ENCODE data around the gene SNRPD3.

SNRPD3 gene

GRCh38 chr22:24567668-24568067 lies 11.9 kb downstream of the SNRPD3 start:
- no peak for DNase-seq (ENCODE audit: low read depth, low spot score)

- DNase-seq (ENCODE audit: low read depth, low spot score) = no peak
Observed at GRCh38 chr22:24571266-24571665, 15.5 kb downstream of the SNRPD3 start.

- no peak for DNase-seq (ENCODE audit: low read depth, low spot score)
Observed at GRCh38 chr22:24576778-24577177, 21.0 kb downstream of the SNRPD3 start.

DNA sequence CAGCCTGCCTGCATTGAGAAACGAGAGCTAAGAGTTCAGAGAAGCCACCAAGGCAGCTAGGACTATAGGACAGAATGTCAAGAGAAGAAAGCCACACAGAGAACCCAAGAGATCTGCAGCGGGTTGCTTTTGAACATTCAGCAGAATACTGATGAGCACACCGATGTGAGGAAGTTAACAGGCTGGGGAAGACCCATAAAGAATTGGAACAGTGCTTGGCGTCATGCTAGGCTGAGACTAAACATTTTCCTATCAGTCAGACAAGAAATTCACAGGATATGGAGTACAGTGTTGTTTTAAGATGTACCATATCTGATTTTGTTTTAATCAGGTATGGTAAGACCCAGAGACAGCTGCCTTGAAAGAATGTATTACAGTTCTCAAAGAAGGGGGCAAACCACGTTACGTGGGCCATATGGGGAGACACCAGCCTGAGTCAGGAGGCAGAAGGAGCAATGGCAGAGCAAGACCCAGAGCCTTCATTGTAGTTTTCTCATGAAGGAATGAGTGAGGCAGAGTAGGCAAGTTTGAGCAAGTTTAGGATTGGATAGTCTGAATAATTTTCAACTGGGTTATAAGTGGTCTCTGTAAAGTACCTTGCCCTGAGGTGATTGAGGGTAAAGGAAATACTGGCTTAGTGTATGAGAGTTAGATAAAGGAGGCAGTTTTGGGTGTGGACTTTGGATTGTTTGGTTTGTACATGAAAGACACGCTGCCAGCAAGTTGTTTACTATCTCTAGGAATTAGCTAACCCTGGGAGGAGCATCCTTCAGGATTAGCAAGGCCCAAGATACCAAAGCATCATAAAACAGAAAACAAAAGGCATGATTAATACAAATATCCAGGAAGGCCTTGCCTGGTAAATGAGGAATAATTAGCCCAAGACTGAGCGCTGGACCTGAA lies 22.8 kb downstream of the SNRPD3 start:
- no peak for DNase-seq (ENCODE audit: low read depth, low spot score)

DNA sequence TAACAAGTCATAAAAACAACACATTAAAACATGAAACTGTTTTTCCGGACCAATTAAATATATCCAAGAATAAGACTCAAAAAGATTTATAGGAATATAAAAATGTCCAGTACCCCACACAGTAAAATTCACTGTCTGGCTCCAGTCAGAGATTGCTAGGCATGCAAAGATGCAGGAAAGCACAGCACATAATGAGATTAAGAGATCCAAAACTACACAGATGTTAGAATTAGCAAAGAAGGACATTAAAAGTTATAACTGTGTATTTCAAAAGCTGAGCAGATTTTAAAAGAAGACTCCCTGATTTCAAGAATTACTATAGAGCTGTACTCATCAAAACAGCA lies 23.4 kb downstream of the SNRPD3 start:
- no peak for DNase-seq (ENCODE audit: low read depth, low spot score)

DNA sequence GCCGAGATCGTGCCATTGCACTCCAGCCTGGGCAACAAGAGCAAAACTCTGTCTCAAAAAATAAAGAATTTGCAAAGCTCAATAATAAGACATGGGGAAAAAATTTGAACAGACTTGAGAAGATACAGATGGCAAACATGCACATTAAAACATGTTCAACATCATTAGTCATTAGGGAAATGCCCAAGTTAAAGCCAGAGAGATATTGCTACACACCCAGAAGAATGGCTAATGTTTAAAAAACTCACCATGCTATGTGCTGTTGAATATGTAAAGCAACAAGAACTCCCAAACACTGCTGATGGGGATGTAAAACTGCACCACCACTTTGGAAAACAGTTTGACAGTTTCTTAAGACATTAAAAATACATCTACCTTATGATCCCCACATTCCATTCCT lies 24.5 kb downstream of the SNRPD3 start:
- no peak for DNase-seq (ENCODE audit: low read depth, low spot score)

- DNase-seq (ENCODE audit: low read depth, low spot score) = no peak
Observed at GRCh38 chr22:24582056-24582814, 26.4 kb downstream of the SNRPD3 start.

DNA sequence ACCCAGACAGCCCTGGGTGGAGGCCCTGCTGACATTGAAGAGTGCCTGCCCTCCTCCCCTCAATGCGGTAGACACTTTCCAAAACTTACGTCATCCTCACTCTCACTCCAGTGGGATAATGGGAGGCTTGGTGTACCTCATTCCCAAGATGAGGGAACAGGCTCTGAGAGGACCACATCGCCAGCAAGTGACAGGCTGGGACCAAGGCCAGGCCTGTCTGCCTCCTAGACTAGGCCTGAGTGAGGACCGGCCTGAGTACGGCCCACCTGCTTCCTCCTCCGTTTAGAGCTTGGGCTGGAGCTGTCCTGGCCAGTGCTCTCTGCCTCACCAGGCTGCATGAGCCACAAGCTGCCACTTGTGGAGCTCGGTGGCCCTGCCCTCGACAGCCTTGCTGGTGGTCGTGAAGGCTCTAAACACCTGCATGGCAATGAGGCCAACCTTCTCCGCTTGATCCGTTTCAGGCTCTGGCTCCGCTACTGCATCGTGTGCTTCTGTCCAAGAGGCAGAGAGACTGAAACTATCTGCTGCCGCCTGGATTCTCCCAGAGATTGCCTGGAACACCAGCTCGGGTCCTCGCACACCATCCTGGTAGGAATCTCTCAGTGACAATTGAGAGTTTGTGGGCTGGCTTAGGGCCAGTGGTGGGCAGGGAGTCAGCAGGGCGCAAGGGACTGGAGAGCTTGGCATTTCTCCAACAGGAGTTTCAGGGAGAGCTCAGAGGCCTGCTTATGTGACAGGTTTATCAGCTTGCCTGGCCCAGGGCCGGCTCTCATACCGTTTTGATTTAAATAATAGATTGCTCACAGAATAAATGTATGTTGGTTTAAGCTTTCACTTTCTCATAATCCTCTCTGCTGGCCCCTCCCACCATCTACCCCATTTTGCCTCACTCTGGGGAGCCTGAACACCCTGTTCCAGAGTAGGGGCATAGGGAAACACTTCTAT lies 27.7 kb downstream of the SNRPD3 start:
- DNase-seq (ENCODE audit: low read depth, low spot score) = no peak

- no peak for DNase-seq (ENCODE audit: low read depth, low spot score)
Observed at GRCh38 chr22:24584166-24584790, 28.5 kb downstream of the SNRPD3 start.

DNA sequence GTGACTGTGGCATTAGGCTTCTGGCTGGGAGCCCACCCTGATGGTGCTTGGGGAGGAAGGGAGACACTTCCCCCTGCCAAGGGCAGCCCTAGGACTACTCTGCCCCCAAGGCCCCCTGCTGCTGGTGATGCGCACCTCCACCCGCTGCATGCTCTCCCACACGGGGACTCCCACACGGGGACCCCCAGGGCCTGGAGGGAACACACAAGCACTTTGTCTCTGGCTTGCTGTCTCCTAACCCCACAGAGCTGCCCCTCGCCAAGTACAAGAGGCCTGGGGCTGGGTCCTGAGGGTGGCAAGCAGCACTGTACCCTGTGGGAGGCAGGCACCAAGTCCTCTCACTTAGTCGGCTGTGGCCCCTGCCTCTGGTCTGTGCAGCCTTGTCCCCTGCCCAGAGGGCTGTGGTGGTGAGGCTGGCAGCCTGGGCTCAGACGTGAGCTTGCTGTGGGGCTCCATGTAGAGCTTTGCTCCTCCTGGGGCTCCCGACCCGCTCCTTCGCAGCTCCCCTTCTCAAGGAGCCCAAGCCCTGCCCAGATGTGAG lies 29.1 kb downstream of the SNRPD3 start:
- no peak for DNase-seq (ENCODE audit: low read depth, low spot score)

DNA sequence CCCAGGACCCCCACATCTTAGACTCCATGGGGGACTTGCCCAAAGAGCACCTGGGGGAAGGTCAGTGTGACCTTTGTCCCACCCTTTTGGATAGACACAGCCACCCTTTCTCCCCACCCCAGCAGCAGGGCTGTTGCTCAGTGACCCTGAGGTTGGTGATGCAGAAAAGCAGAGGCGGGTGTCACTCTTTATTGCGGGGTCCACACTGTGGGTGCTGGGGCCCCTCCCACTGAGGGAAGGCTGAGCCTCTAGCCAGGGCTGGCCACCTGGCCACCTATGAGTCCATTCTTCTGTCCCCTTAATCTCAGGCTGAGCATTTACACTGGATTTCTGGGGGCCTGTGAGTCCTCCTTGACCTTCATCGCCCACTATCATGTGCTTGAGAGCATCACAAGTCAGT lies 29.7 kb downstream of the SNRPD3 start:
- no peak for DNase-seq (ENCODE audit: low read depth, low spot score)

GRCh38 chr22:24585927-24586546 lies 30.2 kb downstream of the SNRPD3 start:
- DNase-seq (ENCODE audit: low read depth, low spot score) = no peak

- no peak for DNase-seq (ENCODE audit: low read depth, low spot score)
Observed at GRCh38 chr22:24587251-24587650, 31.5 kb downstream of the SNRPD3 start.

DNA sequence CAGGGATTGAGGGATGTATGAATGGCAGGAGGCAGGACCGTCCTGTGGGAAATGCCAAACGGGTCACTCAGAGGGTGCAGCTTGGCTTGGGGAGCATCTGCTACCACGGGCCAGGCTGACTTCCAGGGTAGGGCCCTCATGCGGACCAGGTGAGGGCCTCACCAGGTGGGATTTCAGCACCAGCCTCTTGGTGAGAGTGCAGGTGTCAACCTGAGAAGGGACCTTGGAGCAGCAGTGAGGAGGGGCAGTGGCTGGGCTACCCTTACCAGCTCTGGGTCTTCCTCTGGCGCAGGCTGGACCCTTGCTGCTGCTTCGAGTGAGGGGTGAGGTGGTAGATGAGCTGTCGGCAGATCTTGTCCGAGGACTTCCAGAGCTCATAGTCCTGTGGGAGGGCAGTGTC lies 32.1 kb downstream of the SNRPD3 start:
- no peak for DNase-seq (ENCODE audit: low read depth, low spot score)

DNA sequence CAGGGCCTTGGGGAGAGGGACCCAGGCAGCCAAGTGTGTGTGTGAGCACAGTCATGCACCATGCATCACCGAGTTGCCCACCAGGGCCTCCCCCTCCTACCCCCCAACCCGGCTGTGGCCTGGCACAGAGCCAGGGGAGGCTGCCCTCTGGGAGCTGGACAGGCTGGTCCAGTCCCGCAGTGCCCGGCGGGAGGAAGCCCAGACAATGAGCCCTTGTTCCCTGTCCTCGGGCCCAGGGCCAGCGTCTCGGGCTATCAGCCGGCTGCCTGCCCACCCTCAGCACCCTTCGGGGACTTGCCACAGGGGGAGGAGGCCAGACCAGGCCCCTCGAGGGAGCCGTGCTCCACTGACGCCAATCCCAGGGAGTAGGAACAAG lies 32.6 kb downstream of the SNRPD3 start:
- DNase-seq (ENCODE audit: low read depth, low spot score) = no peak

GRCh38 chr22:24588757-24589481 lies 33.1 kb downstream of the SNRPD3 start:
- DNase-seq (ENCODE audit: low read depth, low spot score) = no peak

DNA sequence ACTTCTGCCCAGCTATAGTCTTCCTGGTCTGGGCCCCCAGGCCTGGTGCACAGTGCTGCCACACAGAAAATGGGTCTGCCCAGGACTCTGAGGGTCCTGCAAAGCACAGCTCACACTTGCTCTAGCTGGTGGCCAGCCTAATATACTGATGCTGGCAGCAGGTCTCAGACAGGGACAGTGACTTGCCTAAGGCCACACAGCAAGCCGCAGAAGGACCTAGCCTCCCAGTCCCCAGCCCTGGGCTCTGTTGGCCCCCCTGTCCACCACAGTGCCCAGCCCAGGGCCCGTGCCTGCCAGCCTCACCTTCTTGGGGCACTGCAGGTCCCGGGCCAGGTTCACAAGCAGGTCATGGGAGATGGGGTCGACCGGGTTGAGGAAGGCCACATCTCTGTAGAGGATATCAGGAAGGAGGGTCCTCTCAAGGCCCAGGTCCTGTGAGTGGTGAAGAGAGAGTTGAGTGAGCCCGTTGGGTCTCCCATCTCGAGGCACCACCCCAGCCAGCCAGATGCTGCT lies 33.8 kb downstream of the SNRPD3 start:
- DNase-seq (ENCODE audit: low read depth, low spot score) = no peak

DNA sequence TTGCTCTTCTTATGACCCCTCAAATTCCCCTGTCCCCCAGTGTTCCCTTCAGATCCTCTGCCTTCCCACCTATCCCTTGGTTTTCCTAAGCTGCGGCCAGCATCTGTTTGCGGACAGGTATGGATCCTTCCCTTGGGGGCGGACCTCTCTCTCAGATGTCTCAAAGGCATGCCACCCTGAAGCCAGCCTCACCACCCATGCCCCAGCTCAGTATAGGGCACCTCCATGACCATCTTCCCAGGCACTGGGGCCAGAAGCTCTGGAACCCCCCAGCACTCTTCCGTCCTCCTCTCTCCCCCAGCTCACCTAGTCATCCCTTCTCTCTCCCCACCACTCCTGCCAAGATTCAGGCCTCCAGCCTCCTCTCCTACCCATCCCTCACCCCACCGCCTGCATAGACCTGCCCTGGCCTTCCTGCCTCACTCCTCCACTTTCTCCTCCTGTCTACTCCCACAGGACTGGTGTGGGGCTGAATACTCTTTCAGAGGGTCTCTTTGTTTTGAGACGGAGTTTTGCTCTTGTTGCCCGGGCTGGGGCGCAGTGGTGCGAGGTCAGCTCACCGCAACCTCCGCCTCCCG lies 34.9 kb downstream of the SNRPD3 start:
- no peak for DNase-seq (ENCODE audit: low read depth, low spot score)

- DNase-seq (ENCODE audit: low read depth, low spot score) = no peak
Observed at GRCh38 chr22:24591286-24591830, 35.6 kb downstream of the SNRPD3 start.

Data from iPS DF 19.7 (cell line).